EH (cell line): Measurements from ENCODE around the gene SLC22A7.
"Not testable (repeated sequence)": the region's sequence is repeated elsewhere in the genome, so short reads cannot be mapped to it uniquely, and the experiment has no call there.

Experiments
- DNase-seq: peaks from one replicate; pipeline ENCODE4 v3.0.0-alpha.2; 2015; ENCODE audit warnings: low read depth

SLC22A7 gene

GRCh38 chr6:43301081-43301870 is 3.2 kb downstream of the SLC22A7 start:
- DNase-seq = no peak

- DNase-seq = no peak
Observed at GRCh38 chr6:43302126-43302525, 4.1 kb downstream of the SLC22A7 start.

GRCh38 chr6:43303006-43303405 is 4.9 kb downstream of the SLC22A7 start:
- not testable (repeated sequence) for DNase-seq

- DNase-seq = no peak
Observed at GRCh38 chr6:43303751-43304331, 5.8 kb downstream of the SLC22A7 start.

GRCh38 chr6:43304361-43304760 is 6.3 kb downstream of the SLC22A7 start:
- no peak for DNase-seq

GRCh38 chr6:43304882-43305281 is 6.8 kb downstream of the SLC22A7 start:
- no peak for DNase-seq

- DNase-seq = no peak
Observed at GRCh38 chr6:43306086-43306485, 8.0 kb downstream of the SLC22A7 start.

- no peak for DNase-seq
Observed at GRCh38 chr6:43307451-43308100, 9.5 kb downstream of the SLC22A7 start.

- DNase-seq = peak; percentile 45
Observed at GRCh38 chr6:43308101-43308989, 10.3 kb downstream of the SLC22A7 start, which contains the start of gene CRIP3. TSS of gene CRIP3 (minus strand) at chr6:43308826. CDS start at chr6:43308792, 34 bp downstream.

GRCh38 chr6:43308990-43309477 is 11.0 kb downstream of the SLC22A7 start:
- DNase-seq = no peak

GRCh38 chr6:43310134-43310533 is 12.1 kb downstream of the SLC22A7 start:
- peak; percentile 14 for DNase-seq

GRCh38 chr6:43310624-43311023 is 12.6 kb downstream of the SLC22A7 start:
- DNase-seq = no peak

- DNase-seq = no peak
Observed at GRCh38 chr6:43311666-43312065, 13.6 kb downstream of the SLC22A7 start.

- DNase-seq = no peak
Observed at GRCh38 chr6:43313813-43314212, 15.8 kb downstream of the SLC22A7 start.

GRCh38 chr6:43318011-43318410 is 20.0 kb downstream of the SLC22A7 start:
- DNase-seq = no peak

- no peak for DNase-seq
Observed at GRCh38 chr6:43325876-43326275, 27.8 kb downstream of the SLC22A7 start.

- DNase-seq = no peak
Observed at GRCh38 chr6:43328528-43328927, 30.5 kb downstream of the SLC22A7 start.

- DNase-seq = no peak
Observed at GRCh38 chr6:43331470-43331869, 33.4 kb downstream of the SLC22A7 start.

- no peak for DNase-seq
Observed at GRCh38 chr6:43331891-43332290, 33.8 kb downstream of the SLC22A7 start.

- DNase-seq = peak; percentile 71
Observed at GRCh38 chr6:43334466-43335095, 36.5 kb downstream of the SLC22A7 start.

GRCh38 chr6:43335469-43335868 is 37.4 kb downstream of the SLC22A7 start:
- no peak for DNase-seq
